GM12892 (cell line): ENCODE measurements around the gene ALG2.

Experiments used
- POLR2A ChIP-seq: IDR thresholded peaks from 2 replicates; pipeline ENCODE4 v1.6.1; 2011; ENCODE audit warnings: low read depth, low read length, control low read depth
- POLR2AphosphoS5 ChIP-seq: IDR thresholded peaks from 2 replicates; pipeline ENCODE4 v1.6.1; 2011; ENCODE audit warnings: low read depth, low read length, control low read depth
- TAF1 ChIP-seq: IDR thresholded peaks from 2 replicates; pipeline ENCODE4 v1.6.1; 2011; ENCODE audit warnings: low read depth, mild to moderate bottlenecking, control low read depth, low read length, borderline replicate concordance

GRCh38 chr9:99197124-99197630 is 24.6 kb downstream of the ALG2 start:
- TF ChIP-seq POLR2A, result no peak
- no peak for TF ChIP-seq TAF1
- no peak for TF ChIP-seq POLR2AphosphoS5
